GM19395 (cell line): ENCODE data around the gene CPNE7.

Experiments
- ATAC-seq: cut with Tn5 transposase; IDR thresholded peaks from one replicate; pipeline ENCODE4 v1.9.1; 2021; ENCODE audit warnings: mild to moderate bottlenecking, moderate library complexity; ENCODE audit not compliant: unreplicated experiment

Gene CPNE7

DNA sequence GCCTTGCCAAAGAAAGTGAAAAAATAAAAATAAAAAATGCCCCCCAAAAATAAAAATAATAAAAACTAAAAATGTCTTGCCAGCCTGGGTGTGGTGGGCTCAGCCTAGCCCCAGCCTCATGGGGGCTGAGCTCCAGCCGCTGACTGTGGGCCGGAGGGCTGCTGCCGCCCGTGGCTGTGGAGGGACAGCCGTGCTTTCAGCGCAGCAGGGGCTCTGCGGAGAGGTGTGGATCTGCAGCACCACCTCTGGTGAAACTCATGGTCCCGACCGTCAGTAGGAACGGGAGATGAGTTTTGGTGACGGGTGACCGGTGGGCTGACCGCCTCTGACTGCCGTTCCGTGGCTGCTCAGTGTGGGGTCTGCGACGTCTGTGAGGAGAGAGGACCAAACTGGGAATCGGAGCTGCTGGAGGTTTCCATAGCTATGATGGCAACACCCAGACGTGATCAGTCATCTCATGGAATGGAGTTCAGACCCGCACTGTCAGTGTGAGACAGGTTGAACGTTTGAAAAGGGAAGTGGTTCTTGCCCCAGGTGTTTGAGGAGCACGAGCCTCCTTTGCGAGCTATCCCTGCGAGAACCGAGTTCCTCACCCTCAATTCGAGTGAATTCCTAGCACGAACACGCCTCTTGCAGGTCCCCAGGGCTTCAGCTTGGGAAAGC lies 27.1 kb upstream of the CPNE7 start:
- ATAC-seq, result no peak

DNA sequence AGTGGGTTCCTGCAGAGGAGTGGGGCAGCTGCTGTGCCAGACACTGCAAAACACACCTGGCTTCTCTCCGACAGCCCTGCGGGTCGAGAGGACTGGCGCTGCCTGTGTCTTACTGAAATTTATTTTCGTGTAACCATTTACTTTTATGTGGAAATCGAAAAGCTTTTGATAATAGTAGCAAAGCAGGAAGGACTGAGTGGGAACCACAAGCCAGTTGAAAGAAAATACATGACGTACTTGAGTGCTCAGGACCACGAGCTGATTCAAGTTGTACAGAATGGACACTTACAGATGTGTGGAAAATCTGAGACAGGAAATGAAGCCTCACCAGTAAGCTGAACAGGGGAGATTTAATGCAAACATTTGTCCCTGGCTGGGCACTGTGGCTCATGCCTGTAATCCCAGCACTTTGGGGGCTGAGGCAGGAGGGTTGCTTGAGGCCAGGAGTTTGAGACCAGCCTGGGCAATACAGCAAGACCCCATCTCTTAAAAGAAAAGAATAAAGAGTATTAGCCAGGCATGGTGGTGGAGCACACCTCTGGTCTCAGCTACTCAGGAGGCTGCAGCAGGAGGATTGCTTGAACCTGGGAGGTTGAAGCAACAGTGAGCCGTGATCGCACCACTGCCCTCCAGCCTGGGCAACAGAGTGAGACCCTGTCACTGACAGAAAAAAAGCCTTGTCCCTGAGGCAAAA lies 26.4 kb upstream of the CPNE7 start:
- ATAC-seq, result no peak

DNA sequence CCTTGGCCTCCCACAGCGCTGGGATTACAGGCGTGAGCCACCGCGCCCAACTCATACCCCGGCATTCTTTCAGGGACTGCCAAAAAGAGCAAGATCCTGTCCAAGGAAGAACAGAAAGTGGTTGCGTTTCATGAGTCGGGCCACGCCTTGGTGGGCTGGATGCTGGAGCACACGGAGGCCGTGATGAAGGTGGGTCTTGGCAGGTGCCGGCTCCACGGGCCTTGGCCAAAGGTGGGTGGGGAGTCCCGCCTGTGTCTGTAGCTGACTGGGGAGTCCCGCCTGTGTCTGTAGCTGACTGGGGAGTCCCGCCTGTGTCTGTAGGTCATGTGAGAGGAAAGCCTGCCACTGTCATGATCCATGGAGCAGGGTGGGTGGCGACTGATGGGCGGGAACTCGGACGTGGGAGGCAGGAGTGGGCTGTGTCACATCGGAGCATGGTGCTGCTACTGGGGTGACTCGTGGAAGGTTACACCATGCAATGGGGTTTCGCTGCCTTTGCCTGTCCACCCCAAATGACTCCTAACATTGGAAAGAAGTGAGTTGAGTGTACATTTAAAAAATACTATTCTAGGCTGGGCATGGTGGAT lies 25.0 kb upstream of the CPNE7 start:
- no peak for ATAC-seq

DNA sequence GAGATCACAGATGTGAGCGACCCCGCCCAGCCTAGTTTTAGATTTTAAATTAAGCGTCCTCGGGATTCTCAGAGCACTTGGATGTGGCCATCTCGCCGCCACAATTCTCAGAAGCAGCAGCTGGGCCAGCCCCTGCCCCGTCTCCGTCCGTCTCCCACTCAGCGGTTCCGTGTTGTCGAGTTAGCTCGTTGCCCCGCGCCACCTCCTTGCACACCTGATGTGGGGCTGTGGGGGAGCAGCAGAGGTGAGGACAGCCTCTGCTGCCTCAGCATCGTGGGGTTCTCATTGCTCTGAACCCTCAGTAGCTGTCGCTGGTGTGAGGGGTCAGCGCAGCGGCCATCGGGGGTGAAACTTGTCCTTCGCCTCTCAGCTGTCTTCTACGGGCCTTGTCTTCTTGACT lies 23.2 kb upstream of the CPNE7 start:
- no peak for ATAC-seq

DNA sequence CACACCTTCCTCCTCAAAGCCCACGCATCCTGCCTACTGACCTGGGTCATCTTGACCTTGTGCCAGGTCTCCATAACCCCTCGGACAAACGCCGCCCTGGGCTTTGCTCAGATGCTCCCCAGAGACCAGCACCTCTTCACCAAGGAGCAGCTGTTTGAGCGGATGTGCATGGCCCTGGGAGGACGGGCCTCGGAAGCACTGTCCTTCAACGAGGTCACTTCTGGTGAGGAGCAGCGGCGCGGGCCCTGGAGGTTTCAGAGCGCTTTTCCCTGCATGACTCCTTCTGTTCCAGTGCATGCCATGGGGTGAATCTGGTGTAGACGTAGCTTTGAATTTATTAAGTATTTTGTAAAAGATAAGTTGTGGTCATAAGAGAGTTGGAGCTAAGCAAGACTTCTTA lies 22.6 kb upstream of the CPNE7 start:
- no peak for ATAC-seq

DNA sequence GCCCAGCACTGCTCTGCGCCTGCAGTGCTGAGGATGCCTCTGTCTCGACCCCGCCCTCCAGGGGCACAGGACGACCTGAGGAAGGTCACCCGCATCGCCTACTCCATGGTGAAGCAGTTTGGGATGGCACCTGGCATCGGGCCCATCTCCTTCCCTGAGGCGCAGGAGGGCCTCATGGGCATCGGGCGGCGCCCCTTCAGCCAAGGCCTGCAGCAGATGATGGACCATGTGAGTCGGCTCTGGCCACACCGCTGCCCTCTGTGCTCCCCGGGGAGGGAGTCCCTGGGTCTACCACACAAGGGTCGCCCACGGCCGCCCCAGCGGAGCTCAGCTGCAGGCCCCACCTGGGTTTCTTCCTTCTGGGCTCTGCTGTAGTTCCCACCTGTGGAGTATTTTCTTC lies 21.8 kb upstream of the CPNE7 start:
- no peak for ATAC-seq

DNA sequence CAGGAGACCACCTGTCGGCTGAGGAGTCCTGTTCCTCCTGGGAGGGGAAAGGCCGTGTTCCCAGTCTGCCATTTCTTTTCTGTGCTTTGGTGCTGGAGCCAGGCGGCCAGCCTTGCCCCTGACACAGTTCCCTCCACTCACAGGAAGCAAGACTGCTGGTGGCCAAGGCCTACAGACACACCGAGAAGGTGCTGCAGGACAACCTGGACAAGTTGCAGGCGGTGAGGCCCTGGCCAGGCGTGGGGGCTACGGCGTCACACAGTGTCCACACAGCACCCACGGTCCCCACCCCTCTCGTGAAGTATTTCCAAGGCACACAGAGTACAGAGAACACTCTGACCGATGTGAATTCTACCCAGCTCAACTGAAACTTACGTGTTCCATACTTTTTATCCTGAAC lies 21.2 kb upstream of the CPNE7 start:
- no peak for ATAC-seq

DNA sequence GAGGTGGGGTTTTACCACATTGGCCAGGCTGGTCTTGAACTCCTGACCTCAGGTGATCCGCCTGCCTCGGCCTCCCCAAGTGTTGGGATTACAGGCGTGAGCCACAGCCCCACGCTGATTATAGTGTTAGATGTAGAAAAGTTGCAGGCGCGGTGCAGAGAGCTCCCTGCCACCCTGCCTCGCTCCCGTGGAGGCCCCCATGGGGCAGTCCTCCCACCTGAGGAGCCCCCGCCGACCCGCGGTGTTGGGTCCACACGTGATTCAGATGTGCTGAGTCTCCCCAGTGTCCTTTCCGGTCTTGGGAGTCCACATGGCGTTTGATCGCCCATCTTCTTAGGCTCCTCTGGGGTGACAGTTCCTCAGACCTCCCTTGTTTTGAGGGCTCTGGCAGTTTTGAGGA lies 20.3 kb upstream of the CPNE7 start:
- ATAC-seq, result no peak

DNA sequence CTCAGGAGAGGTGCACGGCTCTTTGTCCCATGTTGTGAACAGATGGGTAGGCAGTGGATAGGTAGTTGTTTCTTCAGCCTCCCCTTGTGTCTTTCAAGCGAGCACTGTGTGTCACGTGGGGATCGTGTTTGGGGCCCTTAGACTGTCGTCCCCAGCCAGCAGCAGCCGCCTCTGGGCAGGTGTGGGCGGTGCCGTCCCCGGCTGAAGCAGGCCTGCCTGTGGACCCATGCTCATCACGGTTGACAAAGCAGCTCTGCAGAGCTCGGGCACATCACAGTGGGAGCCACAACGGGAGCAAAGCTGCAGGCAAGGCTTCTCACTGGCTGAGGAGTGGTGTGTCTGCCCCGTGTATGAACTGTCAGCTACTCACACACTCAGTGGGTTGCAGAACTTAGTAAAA lies 19.8 kb upstream of the CPNE7 start:
- ATAC-seq, result no peak

DNA sequence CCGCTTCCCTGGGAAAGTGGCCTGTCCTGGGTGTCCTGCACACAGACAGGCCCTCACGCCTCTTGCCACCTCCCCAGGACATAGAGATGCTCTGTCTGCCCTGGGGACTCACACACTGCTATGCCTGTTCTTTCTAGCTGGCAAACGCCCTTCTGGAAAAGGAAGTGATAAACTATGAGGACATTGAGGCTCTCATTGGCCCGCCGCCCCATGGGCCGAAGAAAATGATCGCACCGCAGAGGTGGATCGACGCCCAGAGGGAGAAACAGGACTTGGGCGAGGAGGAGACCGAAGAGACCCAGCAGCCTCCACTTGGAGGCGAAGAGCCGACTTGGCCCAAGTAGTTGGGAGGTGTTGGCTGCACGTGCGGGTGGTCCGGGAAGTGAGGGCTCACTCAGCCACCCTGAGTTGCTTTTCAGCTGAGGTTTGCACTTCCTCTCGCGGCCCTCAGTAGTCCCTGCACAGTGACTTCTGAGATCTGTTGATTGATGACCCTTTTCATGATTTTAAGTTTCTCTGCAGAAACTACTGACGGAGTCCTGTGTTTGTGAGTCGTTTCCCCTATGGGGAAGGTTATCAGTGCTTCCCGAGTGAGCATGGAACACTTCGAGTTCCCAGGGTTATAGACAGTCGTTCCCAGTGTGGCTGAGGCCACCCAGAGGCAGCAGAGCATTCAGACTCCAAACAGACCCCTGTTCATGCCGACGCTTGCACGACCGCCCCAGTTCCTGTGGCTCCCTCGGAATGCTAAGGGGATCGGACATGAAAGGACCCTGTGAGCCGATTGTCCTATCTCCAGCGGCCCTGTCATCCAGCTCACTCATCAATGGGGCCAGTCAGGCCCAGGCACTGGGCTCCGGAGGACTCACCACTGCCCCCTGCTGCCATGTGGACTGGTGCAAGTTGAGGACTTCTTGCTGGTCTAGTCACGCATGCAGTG lies 18.5 kb upstream of the CPNE7 start:
- no peak for ATAC-seq

DNA sequence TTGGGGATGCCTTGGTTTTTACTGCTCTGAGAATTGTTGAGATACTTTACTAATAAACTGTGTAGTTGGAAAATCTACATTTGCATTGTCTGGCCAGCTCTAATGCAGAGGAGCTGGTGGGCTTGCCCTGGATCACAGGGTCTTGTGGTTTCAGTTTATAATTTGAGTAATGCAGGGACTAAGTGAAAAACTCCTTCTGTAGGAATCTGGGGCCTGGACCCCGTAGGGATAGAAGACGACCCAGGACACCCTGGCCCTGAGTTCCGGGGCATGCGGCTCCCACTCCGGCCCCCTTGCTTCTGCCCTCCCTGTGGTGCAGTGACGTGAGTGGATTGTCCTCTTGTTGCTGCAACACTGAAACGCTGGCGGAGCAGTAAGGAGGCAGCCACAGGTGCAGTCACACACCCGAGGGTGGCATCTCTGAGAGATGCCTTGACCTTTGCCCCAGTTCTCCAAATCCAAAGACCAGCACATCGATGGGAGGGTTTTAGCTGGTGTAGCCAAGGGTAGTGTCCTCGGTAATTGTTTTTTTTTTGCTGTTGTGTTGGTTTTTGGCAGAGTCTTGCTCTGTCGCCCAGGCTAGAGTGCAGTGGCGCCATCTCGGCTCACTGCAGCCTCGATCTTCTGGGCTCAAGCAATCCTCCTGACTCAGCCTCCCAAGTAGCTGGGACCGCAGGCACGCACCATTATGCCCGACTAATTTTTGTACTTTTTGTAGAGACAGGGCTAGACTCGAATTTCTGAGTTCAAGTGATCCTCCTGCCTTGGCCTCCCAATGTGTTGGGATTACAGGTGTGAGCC lies 17.7 kb upstream of the CPNE7 start:
- ATAC-seq, result no peak

DNA sequence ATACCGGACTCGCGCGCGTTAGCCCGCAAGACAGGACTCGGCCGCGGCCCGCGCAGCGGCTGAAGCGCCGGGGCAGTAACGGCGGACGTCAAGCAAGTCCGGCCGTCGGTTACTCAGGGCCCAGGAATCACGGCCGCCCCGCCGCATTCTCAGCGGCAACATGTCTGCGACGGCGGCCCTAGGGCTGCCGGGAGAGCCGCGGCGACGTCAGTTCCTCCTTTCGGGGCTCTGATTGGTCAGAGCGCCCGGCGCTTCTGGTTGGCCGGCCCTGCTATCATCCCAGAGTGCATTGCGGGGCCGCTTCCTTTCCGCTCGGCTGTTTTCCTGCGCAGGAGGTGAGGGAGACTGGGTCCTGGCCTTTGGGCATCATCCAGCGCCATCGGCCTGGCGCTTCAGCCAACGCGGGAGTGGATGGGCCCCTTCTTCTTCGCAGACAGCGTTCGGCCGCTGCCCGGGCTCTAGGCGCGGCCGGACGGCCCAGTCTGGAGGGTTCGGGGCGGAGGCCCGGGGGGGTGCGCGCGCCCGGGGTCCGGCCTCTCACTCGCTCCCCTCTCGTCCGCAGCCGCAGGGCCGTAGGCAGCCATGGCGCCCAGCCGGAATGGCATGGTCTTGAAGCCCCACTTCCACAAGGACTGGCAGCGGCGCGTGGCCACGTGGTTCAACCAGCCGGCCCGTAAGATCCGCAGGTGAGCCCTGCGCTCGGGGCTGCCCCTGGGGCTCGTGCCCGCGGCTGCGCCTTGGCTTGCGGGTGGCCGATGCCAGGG lies 15.0 kb upstream of the CPNE7 start, which contains the start of gene RPL13:
RPL13 (plus strand) TSS at position 305 of the 764 bp plus-strand sequence; CDS start at position 583, 278 bp downstream.
- ATAC-seq, result peak; percentile 78

DNA sequence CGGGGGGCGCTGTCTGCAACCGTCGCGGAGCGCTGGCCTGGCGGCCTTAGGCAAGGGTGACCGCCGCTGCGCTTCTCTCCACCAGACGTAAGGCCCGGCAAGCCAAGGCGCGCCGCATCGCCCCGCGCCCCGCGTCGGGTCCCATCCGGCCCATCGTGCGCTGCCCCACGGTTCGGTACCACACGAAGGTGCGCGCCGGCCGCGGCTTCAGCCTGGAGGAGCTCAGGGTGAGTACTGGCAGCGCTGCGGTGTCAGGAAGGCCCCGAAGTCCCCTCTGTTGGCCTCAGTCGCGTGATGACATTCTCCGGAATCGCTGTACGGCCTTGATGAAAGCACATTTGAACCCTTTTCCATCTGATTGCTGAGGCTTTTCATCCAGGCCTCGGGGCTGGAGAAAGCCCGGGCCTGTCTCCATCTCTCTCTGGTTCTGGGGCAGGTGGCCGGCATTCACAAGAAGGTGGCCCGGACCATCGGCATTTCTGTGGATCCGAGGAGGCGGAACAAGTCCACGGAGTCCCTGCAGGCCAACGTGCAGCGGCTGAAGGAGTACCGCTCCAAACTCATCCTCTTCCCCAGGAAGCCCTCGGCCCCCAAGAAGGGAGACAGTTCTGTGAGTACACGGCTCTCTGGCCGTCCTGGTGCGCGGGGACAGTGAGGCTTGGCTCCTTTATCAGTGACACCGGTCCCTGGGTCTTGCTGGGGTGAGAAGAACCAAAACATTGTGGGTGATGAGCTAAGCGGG lies 14.2 kb upstream of the CPNE7 start:
- no peak for ATAC-seq

DNA sequence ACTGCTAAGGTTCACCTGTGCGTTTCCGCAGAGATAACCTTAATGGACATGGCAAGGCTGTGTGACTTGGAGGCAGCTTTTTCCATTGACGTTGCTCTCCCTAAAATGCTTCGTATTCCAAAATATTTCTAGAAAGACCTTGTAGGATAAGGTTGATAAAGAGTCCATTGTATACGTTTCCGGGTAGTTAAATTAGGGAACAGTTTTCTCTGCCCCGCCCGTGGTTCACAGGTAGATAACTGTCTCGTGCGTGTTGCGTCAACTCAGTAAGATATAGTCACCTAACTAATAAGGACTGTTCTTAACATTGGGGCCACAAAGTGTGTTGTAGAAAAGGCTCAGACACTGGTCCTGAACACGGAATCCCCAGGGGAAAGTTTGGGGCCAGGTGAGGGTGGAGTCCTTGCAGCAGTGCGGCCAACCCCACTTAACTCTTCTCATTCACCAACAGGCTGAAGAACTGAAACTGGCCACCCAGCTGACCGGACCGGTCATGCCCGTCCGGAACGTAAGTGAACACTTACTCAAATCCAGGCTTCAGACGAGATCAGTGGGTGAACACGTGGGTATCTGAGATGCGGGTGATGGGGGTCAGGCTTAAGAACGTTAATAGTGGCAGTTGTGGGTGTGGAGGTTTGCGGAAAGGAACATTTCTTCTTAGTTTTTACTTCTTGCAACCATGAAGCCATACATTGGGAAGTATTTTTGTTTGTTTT lies 13.5 kb upstream of the CPNE7 start:
- ATAC-seq, result no peak

DNA sequence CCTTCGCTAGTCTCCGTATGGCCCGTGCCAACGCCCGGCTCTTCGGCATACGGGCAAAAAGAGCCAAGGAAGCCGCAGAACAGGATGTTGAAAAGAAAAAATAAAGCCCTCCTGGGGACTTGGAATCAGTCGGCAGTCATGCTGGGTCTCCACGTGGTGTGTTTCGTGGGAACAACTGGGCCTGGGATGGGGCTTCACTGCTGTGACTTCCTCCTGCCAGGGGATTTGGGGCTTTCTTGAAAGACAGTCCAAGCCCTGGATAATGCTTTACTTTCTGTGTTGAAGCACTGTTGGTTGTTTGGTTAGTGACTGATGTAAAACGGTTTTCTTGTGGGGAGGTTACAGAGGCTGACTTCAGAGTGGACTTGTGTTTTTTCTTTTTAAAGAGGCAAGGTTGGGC lies 12.6 kb upstream of the CPNE7 start:
- no peak for ATAC-seq

DNA sequence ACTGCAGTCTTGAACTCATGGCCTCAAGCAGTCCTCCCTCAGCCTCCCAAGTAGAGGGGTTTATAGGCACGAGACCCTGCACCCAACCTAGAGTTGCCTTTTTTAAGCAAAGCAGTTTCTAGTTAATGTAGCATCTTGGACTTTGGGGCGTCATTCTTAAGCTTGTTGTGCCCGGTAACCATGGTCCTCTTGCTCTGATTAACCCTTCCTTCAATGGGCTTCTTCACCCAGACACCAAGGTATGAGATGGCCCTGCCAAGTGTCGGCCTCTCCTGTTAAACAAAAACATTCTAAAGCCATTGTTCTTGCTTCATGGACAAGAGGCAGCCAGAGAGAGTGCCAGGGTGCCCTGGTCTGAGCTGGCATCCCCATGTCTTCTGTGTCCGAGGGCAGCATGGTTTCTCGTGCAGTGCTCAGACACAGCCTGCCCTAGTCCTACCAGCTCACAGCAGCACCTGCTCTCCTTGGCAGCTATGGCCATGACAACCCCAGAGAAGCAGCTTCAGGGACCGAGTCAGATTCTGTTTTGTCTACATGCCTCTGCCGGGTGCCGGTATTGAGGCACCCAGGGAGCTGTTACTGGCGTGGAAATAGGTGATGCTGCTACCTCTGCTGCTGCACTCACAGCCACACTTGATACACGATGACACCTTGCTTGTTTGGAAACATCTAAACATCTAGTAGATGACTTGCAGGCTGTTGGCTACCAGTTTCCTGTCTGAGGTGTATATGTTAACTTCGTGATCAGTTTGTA lies 11.7 kb upstream of the CPNE7 start:
- ATAC-seq, result no peak

DNA sequence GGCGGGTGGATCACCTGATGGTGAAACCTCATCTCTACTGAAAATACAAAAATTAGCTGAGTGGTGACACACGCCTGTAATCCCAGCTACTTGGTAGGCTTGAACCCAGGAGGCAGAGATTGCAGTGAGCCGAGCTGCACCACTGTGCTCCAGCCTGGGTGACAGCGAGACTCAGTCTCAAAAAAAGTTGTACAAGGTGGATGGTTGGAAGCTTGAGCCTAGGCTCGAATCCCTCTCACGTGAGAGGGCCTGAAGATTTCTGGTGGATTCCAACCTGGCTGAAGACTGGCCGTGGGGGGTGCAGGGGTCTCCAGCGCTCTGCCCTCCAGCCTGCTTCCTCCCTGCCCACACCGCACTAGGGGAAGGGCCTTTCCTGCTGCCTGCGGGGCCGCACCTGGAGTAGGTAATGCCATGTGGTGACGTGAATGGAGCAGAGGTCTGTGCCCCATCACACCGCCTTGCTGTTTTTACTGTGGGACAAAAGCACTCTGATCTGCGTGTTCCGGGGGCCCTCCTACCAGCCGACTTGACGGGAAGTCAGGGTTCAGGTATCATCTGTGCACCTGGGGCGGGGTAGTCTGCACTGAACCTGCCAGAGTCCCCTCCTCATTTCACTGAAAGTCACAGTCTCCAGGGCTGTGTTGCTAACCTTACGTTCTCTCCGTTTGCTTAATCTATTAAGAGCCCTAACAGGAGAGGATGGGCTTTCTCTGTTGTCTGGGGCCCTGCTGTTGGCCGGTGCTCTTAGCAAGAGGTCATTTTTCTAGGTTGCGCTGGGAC lies 10.9 kb upstream of the CPNE7 start:
- no peak for ATAC-seq
